GM12872 (cell line): ENCODE data around the gene CDRT4.

Experiments
- CTCF ChIP-seq: IDR thresholded peaks from 3 replicates; pipeline ENCODE4 v1.5.1; 2011; ENCODE audit warnings: low read depth, mild to moderate bottlenecking, low read length, moderate library complexity; ENCODE audit not compliant: insufficient read depth

The CDRT4 gene

GRCh38 chr17:15436473-15437302, 30.7 kb downstream of the CDRT4 start:
- peak; percentile 41; the same call in 1 of the 3 replicates for TF ChIP-seq CTCF

GRCh38 chr17:15434956-15435355, 32.5 kb downstream of the CDRT4 start:
- no peak for TF ChIP-seq CTCF

GRCh38 chr17:15432807-15433611, 34.4 kb downstream of the CDRT4 start:
- no peak for TF ChIP-seq CTCF

GRCh38 chr17:15431766-15432165, 35.7 kb downstream of the CDRT4 start:
- no peak for TF ChIP-seq CTCF

- no peak for TF ChIP-seq CTCF
Observed at GRCh38 chr17:15431196-15431595, 36.2 kb downstream of the CDRT4 start.

- TF ChIP-seq CTCF, result no peak
Observed at GRCh38 chr17:15424521-15424920, 42.9 kb downstream of the CDRT4 start.

- TF ChIP-seq CTCF, result no peak
Observed at GRCh38 chr17:15422392-15422965, 44.9 kb downstream of the CDRT4 start.
